Cerebellar nuclear complex (tissue), 1 donor: ENCODE data around the gene RGS14.
"Not testable (repeated sequence)": the region's sequence is repeated elsewhere in the genome, so short reads cannot be mapped to it uniquely, and the experiment has no call there.

ENCODE experiments used
- DNase-seq, 2 experiments: peaks; one replicate each; lab custom pipeline; 2025; lab: John Stamatoyannopoulos, UW

Gene RGS14

GRCh38 chr5:177402271-177403043 is 44.7 kb downstream of the RGS14 start:
- no peak for DNase-seq

- DNase-seq = no peak
Measured at GRCh38 chr5:177403102-177403791, 45.5 kb downstream of the RGS14 start.

- DNase-seq = peak in 1 of 2 experiments; percentile 6
Measured at GRCh38 chr5:177403792-177404640, 46.3 kb downstream of the RGS14 start.

GRCh38 chr5:177404641-177405179 is 47.0 kb downstream of the RGS14 start:
- DNase-seq = no peak

- DNase-seq = no peak
Measured at GRCh38 chr5:177405312-177405711, 47.6 kb downstream of the RGS14 start.

GRCh38 chr5:177405805-177406204 is 48.1 kb downstream of the RGS14 start:
- DNase-seq = no peak

- no peak for DNase-seq
Measured at GRCh38 chr5:177409043-177409801, 51.5 kb downstream of the RGS14 start, which contains the start of gene F12. Gene F12 (minus strand): TSS chr5:177409564. CDS start chr5:177409527, 37 bp downstream.

GRCh38 chr5:177410575-177410974 is 52.9 kb downstream of the RGS14 start:
- DNase-seq = no peak

- DNase-seq = no peak
Measured at GRCh38 chr5:177412603-177413233, 55.0 kb downstream of the RGS14 start.

- DNase-seq = no peak
Measured at GRCh38 chr5:177414481-177414880, 56.8 kb downstream of the RGS14 start.

GRCh38 chr5:177417081-177417480 is 59.4 kb downstream of the RGS14 start:
- not testable (repeated sequence) for DNase-seq

- DNase-seq = no peak
Measured at GRCh38 chr5:177419046-177419445, 61.3 kb downstream of the RGS14 start.

- DNase-seq = not testable (repeated sequence)
Measured at GRCh38 chr5:177420472-177420871, 62.7 kb downstream of the RGS14 start.

- DNase-seq = no peak
Measured at GRCh38 chr5:177421062-177421798, 63.5 kb downstream of the RGS14 start.
